Spleen (tissue), 7 donors: ENCODE measurements around the gene DISC1.

Source experiments
- POLR2A ChIP-seq, 3 donors: fragments of 450-650 bp; IDR thresholded peaks; one replicate each; pipeline ENCODE4 v1.5.1; 2017; ENCODE audit warnings: antibody characterized with exemption in 3 of 3, mild to moderate bottlenecking in 1 of 3
- POLR2AphosphoS5 ChIP-seq, 3 donors: sonication (generic); formaldehyde crosslinking; IDR thresholded peaks; one replicate each; pipeline ENCODE4 v1.5.1; 2017; ENCODE audit warnings: antibody characterized with exemption in 3 of 3
- TF ChIP-seq, protein P1 (sequence below), 11 experiments: fragments of 200-600 bp in 7 of 11; fragments of 450-650 bp in 4 of 11; sonication (generic) in 4 of 11; IDR thresholded peaks in 8 of 11; conservative IDR thresholded peaks in 3 of 11; 1 replicate in 7 of 11; 2 replicates in 4 of 11; pipeline versions ENCODE4 v1.4.0 to v1.8.0; 2016 to 2021; ENCODE audit warnings: antibody characterized with exemption in 11 of 11, inconsistent platforms in 4 of 11, mild to moderate bottlenecking in 1 of 11
- donor health status: DM: no; HTN: no; CAD: no; lungs with moderate emphysema.
- donor health status: DM: no; HTN: no; CAD: no.
- donor health status: DM: no; HTN: no; CAD: no.

DNA sequence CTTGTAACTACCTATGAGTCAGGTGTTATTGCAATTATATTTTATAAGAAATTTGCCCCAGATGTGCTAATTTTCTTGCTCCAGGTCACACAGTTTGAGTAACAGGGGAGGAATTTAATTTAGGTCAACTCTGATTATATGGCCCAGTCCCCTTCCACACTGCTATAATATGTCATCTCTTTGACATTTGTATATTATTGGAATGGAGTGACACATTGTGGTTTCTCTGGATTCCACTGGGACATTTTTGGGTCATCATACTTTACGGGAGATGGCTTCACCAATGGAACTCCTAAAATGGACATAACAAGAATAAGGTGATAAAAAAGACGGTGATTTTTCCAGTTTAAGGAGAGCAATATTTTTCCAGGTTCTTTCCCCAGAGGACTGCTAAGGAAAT is 191.2 kb downstream of the DISC1 start:
- TF ChIP-seq, protein P1, sequence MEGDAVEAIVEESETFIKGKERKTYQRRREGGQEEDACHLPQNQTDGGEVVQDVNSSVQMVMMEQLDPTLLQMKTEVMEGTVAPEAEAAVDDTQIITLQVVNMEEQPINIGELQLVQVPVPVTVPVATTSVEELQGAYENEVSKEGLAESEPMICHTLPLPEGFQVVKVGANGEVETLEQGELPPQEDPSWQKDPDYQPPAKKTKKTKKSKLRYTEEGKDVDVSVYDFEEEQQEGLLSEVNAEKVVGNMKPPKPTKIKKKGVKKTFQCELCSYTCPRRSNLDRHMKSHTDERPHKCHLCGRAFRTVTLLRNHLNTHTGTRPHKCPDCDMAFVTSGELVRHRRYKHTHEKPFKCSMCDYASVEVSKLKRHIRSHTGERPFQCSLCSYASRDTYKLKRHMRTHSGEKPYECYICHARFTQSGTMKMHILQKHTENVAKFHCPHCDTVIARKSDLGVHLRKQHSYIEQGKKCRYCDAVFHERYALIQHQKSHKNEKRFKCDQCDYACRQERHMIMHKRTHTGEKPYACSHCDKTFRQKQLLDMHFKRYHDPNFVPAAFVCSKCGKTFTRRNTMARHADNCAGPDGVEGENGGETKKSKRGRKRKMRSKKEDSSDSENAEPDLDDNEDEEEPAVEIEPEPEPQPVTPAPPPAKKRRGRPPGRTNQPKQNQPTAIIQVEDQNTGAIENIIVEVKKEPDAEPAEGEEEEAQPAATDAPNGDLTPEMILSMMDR (IDR thresholded peaks at IDR 0.05 in 8 of 11, conservative IDR thresholded peaks at IDR 0.05 in 3 of 11), result no peak
- TF ChIP-seq POLR2AphosphoS5 (IDR thresholded peaks at IDR 0.05) (no peak), POLR2A (IDR thresholded peaks at IDR 0.05) (no peak)
